Measurements from ENCODE around the gene TP53AIP1. TPM values are rescaled to one million over a fixed set of nuclear protein-coding genes. Genes with fewer than 3 reads are reported as not detected.
A peak's percentile ranks its signal among the peaks of the same experiment; 100 is the strongest.

Gene TP53AIP1
- polyA plus RNA-seq, 4 donors, result 0.07 to 0.18 TPM; not detected in 2

- WGBS, 3 donors, result 8 to 12% (median 9%) methylated on average over 16 to 25 of the region's 25 CpGs
- no peak for FAIRE-seq
- DNase-seq, result peak in 1 of 2 donors; percentile 33
Observed at GRCh38 chr11:128904656-128905344, 37.9 kb downstream of the TP53AIP1 start.

GRCh38 chr11:128904303-128904655 lies 38.4 kb downstream of the TP53AIP1 start:
- H3K36me3 ChIP-seq (ENCODE audit: control insufficient read depth in 3 of 3, insufficient read depth in 2 of 3, low read depth in 1 of 3, low read length in 3 of 3), result no peaks in the 10 kb centered on the region
- peaks cover 0 to 66% (median 0%) of the 10 kb centered on the region in 3 donors for H3K27me3 ChIP-seq (ENCODE audit: control insufficient read depth in 3 of 3, insufficient read depth in 3 of 3, low read length in 3 of 3)
- H3K9me3 ChIP-seq (ENCODE audit: control insufficient read depth in 2 of 2, insufficient read depth in 1 of 2, low read depth in 1 of 2, low read length in 1 of 2), result no peaks in the 10 kb centered on the region
- FAIRE-seq (no peak), DNase-seq (no peak)
- H3K4me3 ChIP-seq (ENCODE audit: low read depth in 1 of 3, low read length in 3 of 3), result no peak overlapping the region
- WGBS, 3 donors, result 78 to 85% (median 79%) methylated on average over 14 of the region's 14 CpGs
- no peak overlapping the region for H3K27ac ChIP-seq (ENCODE audit: low read depth in 1 of 3, low read length in 2 of 3)
- peaks cover 0 to 4% (median 0%) of the 10 kb centered on the region in 3 donors for H3K4me1 ChIP-seq (ENCODE audit: control insufficient read depth in 3 of 3, insufficient read depth in 2 of 3, low read depth in 1 of 3, low read length in 2 of 3)

More at GRCh38 chr11:128904656-128905344, 37.9 kb downstream of the TP53AIP1 start:
- Histone ChIP-seq H3K27me3 (ENCODE audit: control insufficient read depth in 3 of 3, insufficient read depth in 3 of 3, low read length in 3 of 3) (peaks cover 0 to 66% (median 0%) of the 10 kb centered on the region in 3 donors), H3K36me3 (ENCODE audit: control insufficient read depth in 3 of 3, insufficient read depth in 2 of 3, low read depth in 1 of 3, low read length in 3 of 3) (no peaks in the 10 kb centered on the region), H3K4me1 (ENCODE audit: control insufficient read depth in 3 of 3, insufficient read depth in 2 of 3, low read depth in 1 of 3, low read length in 2 of 3) (peaks cover 0 to 4% (median 0%) of the 10 kb centered on the region in 3 donors), H3K4me3 (ENCODE audit: low read depth in 1 of 3, low read length in 3 of 3) (peak overlapping the region; percentile 41 to 53 (median 46)), H3K9me3 (ENCODE audit: control insufficient read depth in 2 of 2, insufficient read depth in 1 of 2, low read depth in 1 of 2, low read length in 1 of 2) (no peaks in the 10 kb centered on the region), H3K27ac (ENCODE audit: low read depth in 1 of 3, low read length in 2 of 3) (no peak overlapping the region)

GRCh38 chr11:128903248-128904061 lies 39.2 kb downstream of the TP53AIP1 start:
- H3K27ac ChIP-seq (ENCODE audit: low read depth in 1 of 3, low read length in 2 of 3), result no peak overlapping the region
- DNase-seq (peak in 1 of 2 donors; percentile 8), FAIRE-seq (no peak)
- H3K9me3 ChIP-seq (ENCODE audit: control insufficient read depth in 2 of 2, insufficient read depth in 1 of 2, low read depth in 1 of 2, low read length in 1 of 2), result no peaks in the 10 kb centered on the region
- H3K4me1 ChIP-seq (ENCODE audit: control insufficient read depth in 3 of 3, insufficient read depth in 2 of 3, low read depth in 1 of 3, low read length in 2 of 3), result peaks cover 0 to 4% (median 0%) of the 10 kb centered on the region in 3 donors
- 67 to 79% (median 68%) methylated on average over 17 of the region's 17 CpGs for WGBS, 3 donors
- H3K4me3 ChIP-seq (ENCODE audit: low read depth in 1 of 3, low read length in 3 of 3), result no peak overlapping the region
- no peaks in the 10 kb centered on the region for H3K36me3 ChIP-seq (ENCODE audit: control insufficient read depth in 3 of 3, insufficient read depth in 2 of 3, low read depth in 1 of 3, low read length in 3 of 3)
- peaks cover 0 to 63% (median 0%) of the 10 kb centered on the region in 3 donors for H3K27me3 ChIP-seq (ENCODE audit: control insufficient read depth in 3 of 3, insufficient read depth in 3 of 3, low read length in 3 of 3)

GRCh38 chr11:128902515-128903066 lies 40.1 kb downstream of the TP53AIP1 start:
- Histone ChIP-seq H3K9me3 (ENCODE audit: control insufficient read depth in 2 of 2, insufficient read depth in 1 of 2, low read depth in 1 of 2, low read length in 1 of 2) (no peaks in the 10 kb centered on the region), H3K27ac (ENCODE audit: low read depth in 1 of 3, low read length in 2 of 3) (no peak overlapping the region), H3K4me1 (ENCODE audit: control insufficient read depth in 3 of 3, insufficient read depth in 2 of 3, low read depth in 1 of 3, low read length in 2 of 3) (peaks cover 0 to 4% (median 0%) of the 10 kb centered on the region in 3 donors), H3K36me3 (ENCODE audit: control insufficient read depth in 3 of 3, insufficient read depth in 2 of 3, low read depth in 1 of 3, low read length in 3 of 3) (no peaks in the 10 kb centered on the region), H3K4me3 (ENCODE audit: low read depth in 1 of 3, low read length in 3 of 3) (no peak overlapping the region), H3K27me3 (ENCODE audit: control insufficient read depth in 3 of 3, insufficient read depth in 3 of 3, low read length in 3 of 3) (peaks cover 0 to 63% (median 0%) of the 10 kb centered on the region in 3 donors)
- no peak for DNase-seq
- WGBS, 3 donors, result 90 to 94% (median 91%) methylated on average over 10 of the region's 10 CpGs
- FAIRE-seq, result no peak

GRCh38 chr11:128901653-128902514 lies 40.8 kb downstream of the TP53AIP1 start:
- Histone ChIP-seq H3K4me3 (ENCODE audit: low read depth in 1 of 3, low read length in 3 of 3) (no peak overlapping the region), H3K27ac (ENCODE audit: low read depth in 1 of 3, low read length in 2 of 3) (no peak overlapping the region), H3K27me3 (ENCODE audit: control insufficient read depth in 3 of 3, insufficient read depth in 3 of 3, low read length in 3 of 3) (peaks cover 0 to 62% (median 0%) of the 10 kb centered on the region in 3 donors), H3K9me3 (ENCODE audit: control insufficient read depth in 2 of 2, insufficient read depth in 1 of 2, low read depth in 1 of 2, low read length in 1 of 2) (no peaks in the 10 kb centered on the region), H3K36me3 (ENCODE audit: control insufficient read depth in 3 of 3, insufficient read depth in 2 of 3, low read depth in 1 of 3, low read length in 3 of 3) (no peaks in the 10 kb centered on the region), H3K4me1 (ENCODE audit: control insufficient read depth in 3 of 3, insufficient read depth in 2 of 3, low read depth in 1 of 3, low read length in 2 of 3) (peaks cover 0 to 4% (median 0%) of the 10 kb centered on the region in 3 donors)
- 72 to 88% (median 81%) methylated on average over 29 of the region's 29 CpGs for WGBS, 3 donors
- DNase-seq (no peak), FAIRE-seq (no peak)

GRCh38 chr11:128900468-128900867 lies 42.2 kb downstream of the TP53AIP1 start:
- peaks cover 0 to 49% (median 0%) of the 10 kb centered on the region in 3 donors for H3K27me3 ChIP-seq (ENCODE audit: control insufficient read depth in 3 of 3, insufficient read depth in 3 of 3, low read length in 3 of 3)
- H3K4me3 ChIP-seq (ENCODE audit: low read depth in 1 of 3, low read length in 3 of 3), result no peak overlapping the region
- no peaks in the 10 kb centered on the region for H3K36me3 ChIP-seq (ENCODE audit: control insufficient read depth in 3 of 3, insufficient read depth in 2 of 3, low read depth in 1 of 3, low read length in 3 of 3)
- H3K27ac ChIP-seq (ENCODE audit: low read depth in 1 of 3, low read length in 2 of 3), result no peak overlapping the region
- DNase-seq (no peak), FAIRE-seq (no peak)
- H3K4me1 ChIP-seq (ENCODE audit: control insufficient read depth in 3 of 3, insufficient read depth in 2 of 3, low read depth in 1 of 3, low read length in 2 of 3), result no peaks in the 10 kb centered on the region
- WGBS, 3 donors, result 75 to 81% (median 78%) methylated on average over 4 of the region's 4 CpGs
- H3K9me3 ChIP-seq (ENCODE audit: control insufficient read depth in 2 of 2, insufficient read depth in 1 of 2, low read depth in 1 of 2, low read length in 1 of 2), result no peaks in the 10 kb centered on the region

- DNase-seq (peak in 1 of 2 donors; percentile 37), FAIRE-seq (no peak)
- Histone ChIP-seq H3K4me1 (ENCODE audit: control insufficient read depth in 3 of 3, insufficient read depth in 2 of 3, low read depth in 1 of 3, low read length in 2 of 3) (peaks cover 0 to 7% (median 2%) of the 10 kb centered on the region in 3 donors), H3K27me3 (ENCODE audit: control insufficient read depth in 3 of 3, insufficient read depth in 3 of 3, low read length in 3 of 3) (peaks cover 0 to 33% (median 0%) of the 10 kb centered on the region in 3 donors), H3K9me3 (ENCODE audit: control insufficient read depth in 2 of 2, insufficient read depth in 1 of 2, low read depth in 1 of 2, low read length in 1 of 2) (no peaks in the 10 kb centered on the region), H3K36me3 (ENCODE audit: control insufficient read depth in 3 of 3, insufficient read depth in 2 of 3, low read depth in 1 of 3, low read length in 3 of 3) (no peaks in the 10 kb centered on the region), H3K27ac (ENCODE audit: low read depth in 1 of 3, low read length in 2 of 3) (no peak overlapping the region), H3K4me3 (ENCODE audit: low read depth in 1 of 3, low read length in 3 of 3) (no peak overlapping the region)
- 55 to 90% (median 79%) methylated on average over 13 of the region's 13 CpGs for WGBS, 3 donors
Observed at GRCh38 chr11:128898580-128899344, 43.9 kb downstream of the TP53AIP1 start.

Data from small intestine (tissue), 7 donors.